T-helper 1 cell treated with Interleukin-12 subunit alpha and Interleukin-12 subunit beta and Interleukin-4 antibody, amounts not matched to agents 30 ng/mL and 1 ng/mL, for 36 hours (primary cell): Measurements from ENCODE around the gene CDK14. TPM values are rescaled to one million over a fixed set of nuclear protein-coding genes. Genes with fewer than 3 reads are reported as not detected.

ENCODE experiments used
- intact Hi-C: fragments of 100-400 bp; cut with micrococcal nuclease; formaldehyde crosslinking; loops from one replicate; pipeline ENCODE4 v1.15.1; 2024
- total RNA-seq: library from RNA; stranded (reverse); gene quantifications from 2 replicates; pipeline ENCODE4 v1.2.3, GENCODE V29; 2022

CDK14 gene
- total RNA-seq, 1 donor from 2014 or later: 0.34 TPM

DNA sequence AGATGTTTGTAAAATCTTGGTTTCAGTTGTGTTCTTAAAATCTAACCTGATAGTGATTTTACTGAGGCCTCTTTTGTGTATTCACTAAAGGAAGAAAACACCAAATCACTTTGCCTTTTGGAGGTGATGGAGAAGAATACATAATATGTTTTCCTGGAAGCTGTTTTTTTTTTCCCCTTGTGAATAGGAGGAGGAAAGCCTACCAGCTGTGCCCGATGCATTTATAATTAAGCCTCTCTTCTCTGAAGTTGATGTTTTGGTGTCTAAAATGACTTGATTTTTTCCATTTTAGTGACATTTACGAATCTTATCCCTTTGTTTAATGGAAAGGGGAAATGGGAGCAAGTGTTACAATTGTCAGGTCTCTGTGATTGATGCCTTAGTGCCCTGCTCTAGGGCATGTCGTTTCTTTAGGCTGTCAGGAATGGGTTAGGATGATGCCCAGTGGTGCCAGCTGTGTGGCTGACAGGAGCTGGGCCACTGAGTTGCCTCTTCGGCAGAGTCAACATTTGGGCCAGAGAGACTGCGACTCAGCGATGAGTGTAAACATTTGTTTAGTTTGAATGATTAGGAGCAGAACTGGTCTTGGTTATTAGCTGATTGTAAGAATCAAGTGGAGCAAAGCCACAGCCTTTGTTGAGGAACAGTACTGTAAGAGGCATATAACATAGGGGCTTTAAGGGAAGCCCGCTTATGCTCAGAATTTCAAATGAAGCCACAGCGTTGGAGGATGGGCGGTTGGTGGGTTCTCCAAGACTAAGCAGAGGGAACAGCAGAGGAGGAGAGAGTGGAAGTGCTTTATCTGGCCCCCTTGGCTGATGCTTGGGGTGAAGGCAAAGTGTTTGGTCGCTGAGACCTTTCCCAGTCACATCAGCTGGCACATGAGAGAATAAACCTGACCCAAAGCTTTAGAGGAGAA is 81.6 kb downstream of the CDK14 start:
- intact Hi-C loops: no loop called here

DNA sequence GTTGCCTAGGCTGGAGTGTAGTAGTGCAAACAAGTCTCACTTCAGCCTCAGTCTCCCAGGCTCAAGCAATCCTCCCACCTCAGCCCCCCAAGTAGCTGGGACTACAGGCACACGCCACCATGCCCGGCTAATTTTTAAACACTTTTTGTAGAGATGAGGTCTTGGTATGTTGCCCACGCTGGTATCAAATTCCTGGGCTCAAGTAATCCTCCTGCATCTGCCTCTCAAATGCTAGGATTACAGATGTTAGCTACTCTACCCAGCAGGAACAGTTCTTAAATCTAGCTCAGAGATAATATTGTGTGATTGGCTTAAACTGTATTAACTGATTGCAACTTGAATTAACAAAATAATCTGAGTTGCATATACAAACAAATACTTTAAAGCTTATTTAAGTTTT is 82.9 kb downstream of the CDK14 start:
- intact Hi-C loops: no loop called here

DNA sequence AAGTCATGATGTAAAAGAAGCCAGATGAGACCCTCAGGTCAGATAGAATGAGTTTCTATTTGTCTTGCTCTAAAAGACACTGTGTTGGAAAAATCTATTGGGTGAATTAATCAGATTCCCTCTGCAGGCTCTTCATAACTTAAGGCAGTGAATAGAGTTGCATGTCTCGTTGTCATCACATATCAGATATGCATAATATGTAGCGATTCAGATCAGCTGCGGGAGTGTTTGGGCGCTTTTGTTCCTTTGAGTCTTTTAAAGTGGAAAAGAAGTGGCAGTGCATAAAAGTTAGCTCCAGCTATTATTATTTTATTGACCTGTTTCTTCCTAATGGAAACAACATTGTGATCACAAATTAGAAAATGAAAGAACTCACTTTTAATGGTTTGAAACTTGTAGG is 84.4 kb downstream of the CDK14 start:
- intact Hi-C loops: no loop called here

DNA sequence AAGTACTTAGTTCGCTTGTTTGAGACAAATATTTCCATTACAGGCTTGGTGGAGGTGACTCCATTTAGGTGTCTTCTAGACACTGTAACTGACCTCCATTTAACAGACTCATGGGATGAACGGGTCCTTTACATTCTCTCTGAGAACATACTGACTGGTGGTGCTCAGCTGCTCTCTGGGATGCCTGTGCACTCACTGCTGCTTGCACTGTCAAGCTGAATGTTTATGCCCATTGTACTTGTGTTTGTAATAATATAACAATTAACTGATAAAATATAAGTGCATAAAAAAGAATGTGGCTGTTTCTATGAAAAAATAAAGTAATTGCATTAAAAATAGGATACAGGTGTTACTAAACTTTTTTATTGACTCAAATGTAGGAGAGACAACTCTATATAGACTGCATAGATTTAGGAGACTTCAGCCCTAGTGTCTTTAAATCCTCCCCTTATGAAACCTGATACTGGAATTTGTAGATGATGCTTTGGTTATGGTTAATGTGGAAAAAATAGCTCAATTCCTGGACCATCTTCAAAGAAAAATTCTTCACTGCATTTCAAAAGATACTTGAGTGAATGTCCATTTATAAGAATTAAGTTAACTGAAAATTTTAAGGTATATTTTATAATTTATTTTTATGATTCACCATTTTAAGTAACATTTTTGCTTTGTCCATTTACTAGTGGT is 85.4 kb downstream of the CDK14 start:
- intact Hi-C loops: no loop called here

DNA sequence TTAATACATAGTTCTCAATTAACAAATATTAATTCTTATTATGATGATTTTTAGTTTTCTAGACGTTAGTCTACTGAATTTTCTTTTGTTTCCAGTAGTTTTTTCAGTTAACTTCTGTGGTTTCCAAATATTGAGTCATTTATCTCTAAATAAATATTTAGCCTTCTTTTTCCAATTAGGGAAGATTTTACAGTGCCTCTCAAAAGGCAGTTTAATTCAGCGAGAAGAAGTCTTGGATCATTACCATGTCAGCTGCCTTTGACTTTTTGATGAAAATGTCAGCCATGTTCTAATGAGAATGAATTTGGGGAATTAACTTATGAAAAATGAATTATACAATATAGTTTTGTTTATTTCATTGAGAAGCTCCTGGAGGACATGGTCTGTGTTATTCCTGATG is 90.0 kb downstream of the CDK14 start:
- intact Hi-C loops: no loop called here

DNA sequence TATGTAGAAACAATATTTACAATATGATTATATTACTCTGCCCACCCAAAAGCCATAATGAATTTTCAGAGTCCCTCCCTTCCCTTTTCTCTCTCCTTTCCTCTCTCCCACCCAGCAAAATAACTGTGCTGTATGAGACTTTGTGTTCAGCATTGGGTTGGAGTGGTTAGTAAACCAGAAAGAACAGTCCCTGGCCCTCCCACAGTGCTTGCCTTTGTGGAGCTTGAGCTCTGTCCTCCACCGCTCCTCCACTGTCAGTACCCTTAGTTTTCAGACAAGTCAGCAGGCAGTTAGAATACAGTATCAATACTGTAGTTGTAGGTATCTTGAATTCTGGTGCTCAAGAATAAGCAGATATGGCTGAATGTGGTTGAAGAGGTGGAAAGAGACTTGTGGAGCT is 92.7 kb downstream of the CDK14 start:
- intact Hi-C loops: no loop called here

DNA sequence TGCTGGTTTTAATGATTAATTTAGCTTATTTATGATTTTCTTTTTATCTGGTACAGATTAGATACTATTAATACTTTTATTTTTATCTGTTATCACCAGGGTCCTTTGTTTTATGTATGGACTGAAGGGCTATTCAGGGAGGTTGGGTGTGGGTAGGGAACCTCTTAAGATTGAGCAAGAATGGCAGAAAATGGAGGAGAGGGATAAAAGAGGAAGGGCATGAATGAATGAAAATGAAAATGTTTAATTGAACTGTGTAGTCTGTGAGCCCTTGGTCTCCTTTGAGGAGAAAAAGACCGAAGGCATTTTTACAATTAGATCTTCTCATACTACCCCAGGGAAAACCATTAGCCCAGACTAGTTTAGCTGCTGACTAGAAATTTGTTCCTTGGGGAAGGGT is 93.1 kb downstream of the CDK14 start:
- intact Hi-C loops: no loop called here

DNA sequence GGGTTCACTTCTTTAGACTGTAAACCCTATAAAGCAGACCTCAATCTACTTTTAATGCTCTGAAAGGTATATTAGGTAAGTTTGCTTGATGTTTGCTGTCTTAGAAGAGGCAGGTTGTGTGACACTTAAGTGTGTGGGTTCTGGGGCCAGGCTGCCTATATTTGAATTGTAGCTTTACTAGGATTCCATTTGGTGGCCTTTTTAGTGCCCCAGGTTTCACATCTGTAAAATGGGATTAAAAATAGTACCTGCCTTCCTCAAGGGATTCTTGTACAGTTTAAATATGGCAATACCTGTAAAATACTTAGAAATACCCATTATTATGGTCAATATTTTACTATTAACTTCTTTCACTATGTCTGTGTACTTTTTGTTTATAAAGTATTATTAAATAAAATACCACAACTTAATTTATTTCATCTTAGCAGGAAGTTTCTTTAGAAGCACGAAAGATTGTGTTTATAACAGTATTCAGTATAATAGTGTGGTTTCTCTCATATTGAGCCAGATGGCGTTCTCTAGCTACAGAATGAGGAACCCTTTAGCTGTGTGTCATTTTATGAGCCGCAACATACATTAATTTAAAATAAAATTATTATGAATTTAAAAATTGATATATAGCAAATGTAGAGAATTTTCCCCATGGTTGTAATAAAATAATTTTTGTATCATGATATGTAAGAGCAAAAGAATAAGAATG is 94.2 kb downstream of the CDK14 start:
- intact Hi-C loops: no loop called here

DNA sequence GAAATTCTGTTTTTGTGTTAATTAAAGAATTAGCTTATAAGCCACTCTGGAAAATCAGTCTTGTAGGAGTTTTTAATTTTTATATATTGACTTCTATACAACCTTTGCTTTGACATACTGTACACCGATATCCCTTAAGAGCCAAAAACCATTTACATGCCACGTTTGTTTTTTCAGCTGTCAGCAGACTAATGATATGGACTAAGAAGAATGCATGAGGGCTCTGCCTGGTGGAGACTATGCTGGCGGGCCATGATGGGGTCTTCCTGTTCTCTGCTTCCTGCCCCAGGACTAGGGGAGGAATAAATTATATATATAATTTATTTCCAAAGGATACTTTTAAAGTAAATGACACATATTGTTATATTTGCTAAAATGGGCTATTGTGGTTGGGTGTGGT is 96.3 kb downstream of the CDK14 start:
- intact Hi-C loops: no loop called here

DNA sequence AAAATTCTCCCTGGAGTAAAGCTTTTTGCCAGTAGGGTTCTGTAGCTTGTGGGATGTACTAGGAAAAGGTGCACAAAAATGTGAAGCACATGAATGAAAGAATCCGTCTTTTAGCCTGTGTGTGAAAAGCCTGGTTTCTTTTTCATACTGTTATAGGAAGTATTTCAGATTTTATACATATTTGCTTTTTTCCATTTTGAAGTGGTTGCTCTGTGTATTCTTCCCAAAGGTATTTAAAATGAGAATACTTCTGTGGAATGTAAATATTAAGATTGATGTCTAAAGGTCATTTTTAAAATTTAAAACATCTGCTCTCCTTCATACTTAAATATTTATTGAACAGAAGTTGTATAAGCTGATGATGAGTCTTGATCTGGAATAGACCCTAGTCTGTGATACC is 96.8 kb downstream of the CDK14 start:
- intact Hi-C loops: no loop called here

DNA sequence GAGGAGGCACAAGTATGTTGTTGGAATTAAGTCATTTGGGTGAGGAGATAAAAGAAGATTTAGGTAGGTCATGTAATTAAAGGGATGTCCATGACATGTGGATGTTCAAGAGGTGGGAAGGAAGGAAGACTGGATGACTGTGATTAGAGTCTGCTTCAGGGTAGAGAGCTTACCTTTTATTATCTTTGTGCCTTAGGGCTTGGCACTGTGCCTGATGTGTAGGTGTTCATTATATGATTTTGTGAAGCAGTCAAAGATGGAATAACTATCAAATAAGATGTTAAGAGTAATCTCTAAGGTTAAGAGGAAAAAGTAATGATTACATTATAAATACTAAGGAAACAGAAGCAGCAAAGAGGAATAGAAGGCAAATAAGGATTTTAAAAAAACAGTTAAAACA is 97.8 kb downstream of the CDK14 start:
- intact Hi-C loops: no loop called here

DNA sequence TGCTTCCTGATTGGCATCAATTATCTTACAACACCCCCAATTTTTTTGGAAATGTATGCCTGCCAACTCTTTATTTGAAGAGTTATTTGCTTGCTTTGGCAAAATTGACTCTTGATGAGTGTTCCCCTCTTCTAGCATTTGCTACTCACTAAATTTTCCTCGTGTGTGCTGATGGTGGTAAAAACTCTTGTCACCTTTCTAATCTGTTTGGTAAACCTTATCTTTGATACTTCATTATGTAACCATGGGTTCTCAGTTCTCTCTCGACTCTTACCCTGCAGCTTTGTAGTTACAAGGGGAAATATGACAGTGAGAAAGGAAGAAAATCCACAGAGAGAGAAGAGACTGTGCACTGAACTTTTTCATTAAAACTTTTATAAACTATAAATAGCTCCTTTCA is 102.5 kb downstream of the CDK14 start:
- intact Hi-C loops: no loop called here

DNA sequence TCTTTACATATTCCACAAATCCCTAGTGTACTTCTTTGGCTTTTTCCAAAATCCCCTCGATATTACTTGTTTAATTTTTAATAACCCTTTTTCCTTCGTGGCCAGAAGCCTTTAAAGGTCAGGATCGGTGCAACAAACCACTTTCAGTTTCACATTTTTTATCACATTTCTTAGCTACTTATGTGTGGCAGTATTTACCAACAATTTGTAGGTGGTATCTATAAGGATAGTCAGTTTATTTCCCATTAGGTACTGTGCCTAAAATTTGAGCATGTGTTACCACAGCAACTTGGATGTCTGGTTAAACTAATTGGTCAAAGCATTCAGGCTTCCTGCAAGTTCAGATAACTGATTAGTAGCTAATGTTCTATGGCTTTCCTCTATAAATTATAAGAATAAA is 104.9 kb downstream of the CDK14 start:
- intact Hi-C loops: no loop called here

DNA sequence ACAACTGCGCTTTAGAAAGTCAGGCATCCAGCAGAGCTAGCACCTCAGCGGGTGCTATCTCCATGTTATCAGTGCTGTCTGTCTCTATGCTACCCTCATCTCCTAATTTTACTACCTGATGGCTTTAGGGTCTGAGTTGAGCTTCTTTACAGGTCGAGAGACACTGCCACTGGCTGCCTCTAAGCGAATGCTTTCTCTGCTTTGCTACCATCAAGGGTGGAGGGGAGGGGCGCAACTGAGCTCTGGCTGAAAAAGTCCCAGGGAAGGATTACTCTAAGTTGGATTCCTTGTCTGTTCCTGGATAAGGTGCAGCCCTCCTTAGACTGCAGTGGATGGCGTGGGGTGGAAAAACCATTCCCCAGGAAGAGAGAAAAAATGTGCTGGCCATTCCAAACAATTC is 105.7 kb downstream of the CDK14 start:
- intact Hi-C loops: no loop called here

DNA sequence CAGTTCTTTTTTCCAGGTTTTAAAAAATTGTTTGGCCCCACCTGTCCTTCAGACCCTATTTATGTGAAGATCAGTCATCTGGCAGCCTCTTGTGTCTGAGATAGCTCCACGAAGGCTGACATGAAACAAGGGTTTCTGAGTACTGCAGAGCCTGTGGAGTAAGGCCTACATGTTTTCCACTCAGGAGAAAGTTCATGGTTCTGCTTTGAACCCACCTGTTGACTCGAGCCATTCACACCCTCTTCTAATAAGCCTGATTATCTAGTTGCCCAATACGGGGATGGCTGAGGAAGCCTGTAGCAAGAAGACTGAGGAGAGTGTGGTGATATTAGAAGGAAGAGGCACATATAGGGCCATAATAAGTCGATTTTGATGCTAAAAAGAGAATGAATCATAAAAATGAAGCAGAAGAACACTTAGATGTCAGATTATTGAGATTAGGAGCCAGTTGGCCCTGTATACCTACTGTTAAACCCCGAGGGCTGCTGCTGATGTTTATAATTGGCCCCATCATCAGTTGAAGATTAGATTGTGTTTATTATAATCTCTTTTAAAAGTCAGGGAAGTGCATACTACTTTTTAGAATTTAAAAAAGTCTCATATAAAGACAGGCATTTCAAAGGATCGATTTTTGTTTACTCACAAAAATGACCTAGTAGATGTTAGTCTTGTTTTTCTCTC is 109.4 kb downstream of the CDK14 start:
- intact Hi-C loops: no loop called here

DNA sequence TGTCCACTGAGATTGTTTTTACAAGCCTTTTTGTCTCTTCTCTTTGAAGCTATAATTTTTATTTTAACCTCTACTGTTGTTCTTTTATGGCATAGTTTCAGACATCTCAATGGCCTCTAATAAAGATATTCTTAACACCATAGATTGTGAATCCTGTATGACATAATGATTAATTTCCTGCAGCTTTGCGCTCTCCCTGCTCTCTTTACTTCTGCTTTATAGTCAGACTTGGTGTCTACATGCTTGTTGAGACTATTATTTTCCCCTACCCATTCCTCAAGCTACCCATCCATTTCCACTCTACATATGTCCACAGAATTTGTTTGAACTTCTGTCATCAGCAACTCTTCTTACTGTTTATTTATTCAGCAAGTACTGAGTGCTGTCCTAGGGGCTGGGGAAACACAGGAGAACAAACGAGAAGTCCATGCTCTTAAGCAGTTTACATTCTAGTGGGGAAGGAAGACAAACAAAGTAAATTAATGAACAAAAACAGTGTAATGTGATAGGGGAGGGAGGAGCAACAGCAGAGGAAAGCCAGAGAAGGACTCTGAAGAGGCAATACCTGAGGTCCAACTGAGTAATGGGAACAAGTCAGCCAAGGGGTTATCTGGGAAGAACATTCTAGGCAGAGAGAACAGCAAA is 110.1 kb downstream of the CDK14 start:
- intact Hi-C loops: no loop called here

DNA sequence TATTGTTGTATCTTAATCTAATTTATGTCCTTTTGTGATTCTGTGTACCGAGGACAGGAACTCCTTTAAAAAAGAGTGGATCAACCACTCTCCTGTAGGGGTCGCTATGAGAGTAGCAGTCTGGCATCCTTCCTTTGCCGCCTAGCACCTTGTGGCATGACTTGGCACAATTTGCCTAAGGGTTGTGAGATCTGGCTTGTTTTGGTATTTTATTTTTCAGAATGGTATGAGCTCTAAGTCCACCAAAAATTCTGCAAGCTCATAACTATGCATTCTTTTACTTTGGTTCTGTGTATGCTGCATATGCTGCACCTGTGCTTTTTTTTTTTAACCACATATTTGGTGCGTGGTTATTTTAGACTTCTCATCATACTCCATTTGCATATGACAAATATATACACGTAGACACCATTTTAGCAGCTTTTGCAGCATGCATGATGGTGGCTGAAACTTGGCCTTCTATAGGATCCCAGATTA is 112.8 kb downstream of the CDK14 start:
- intact Hi-C loops: loop anchor here (2.0 kb wide), 1 partner anchor 326 kb away; no protein-coding TSS in a partner anchor

DNA sequence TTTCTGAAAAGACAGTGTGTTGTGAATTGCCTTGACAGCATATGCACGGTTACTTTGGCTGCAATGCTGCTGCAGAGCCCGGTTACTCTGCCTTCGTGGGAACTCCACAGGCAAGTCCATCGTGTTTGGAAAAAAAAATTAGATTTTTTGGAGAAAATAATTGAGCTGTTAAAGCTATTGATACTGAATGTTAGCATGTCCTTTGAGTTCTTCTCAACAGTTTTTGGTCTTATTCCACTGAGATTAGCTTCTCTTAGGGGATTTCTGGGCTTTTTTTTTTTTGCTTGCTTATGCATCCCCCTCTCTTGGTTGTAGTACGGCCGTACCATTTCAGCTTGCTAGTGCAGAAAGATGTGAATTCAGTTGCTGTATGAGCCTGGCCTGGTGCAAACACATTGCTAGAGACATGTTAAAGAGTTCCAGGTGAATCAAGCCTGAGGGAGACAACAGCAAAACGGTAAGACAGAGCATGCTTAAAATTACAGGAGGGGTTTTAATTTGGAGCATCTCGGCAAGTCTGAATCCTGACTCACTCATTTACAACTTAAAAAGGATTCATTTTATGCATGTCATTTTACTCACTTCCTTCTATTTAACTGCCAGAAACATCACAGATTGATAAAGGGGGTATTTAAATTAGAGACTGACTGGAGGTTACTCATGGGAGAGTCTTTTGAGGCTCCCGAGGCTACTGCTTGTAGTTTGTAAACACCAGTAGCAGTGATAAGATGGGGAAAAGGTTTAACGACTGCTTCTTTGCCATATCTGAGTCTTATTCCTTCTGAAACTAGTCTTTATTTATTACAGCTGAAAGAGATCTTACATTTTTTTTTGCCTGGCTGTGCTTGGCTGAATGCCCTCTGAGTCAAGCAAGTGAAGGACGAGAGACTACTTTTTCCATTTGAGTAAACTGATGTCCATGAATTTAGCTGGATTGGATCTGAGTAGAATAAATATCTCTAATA is 113.7 kb downstream of the CDK14 start:
- intact Hi-C loops: loop anchor here (2.0 kb wide), 1 partner anchor 325 kb away; no protein-coding TSS in a partner anchor

DNA sequence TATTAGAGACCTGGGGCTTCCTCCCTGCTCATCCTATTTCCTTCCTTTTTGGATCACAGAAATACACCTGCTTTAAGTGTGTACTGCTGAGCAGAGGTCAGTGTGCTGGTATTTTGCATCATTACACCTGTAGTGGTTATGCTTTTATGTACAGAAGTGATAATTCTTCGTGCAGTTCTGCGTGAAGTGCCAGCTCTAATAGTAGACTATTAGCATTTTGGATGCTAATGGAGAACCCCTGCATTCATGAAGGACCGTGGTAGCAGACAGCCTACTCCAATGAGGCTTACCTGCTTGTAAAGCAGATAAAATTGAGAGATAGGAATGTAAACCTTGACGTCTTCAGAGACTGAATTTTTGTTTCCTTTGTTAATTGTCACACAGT is 114.3 kb downstream of the CDK14 start:
- intact Hi-C loops: no loop called here

DNA sequence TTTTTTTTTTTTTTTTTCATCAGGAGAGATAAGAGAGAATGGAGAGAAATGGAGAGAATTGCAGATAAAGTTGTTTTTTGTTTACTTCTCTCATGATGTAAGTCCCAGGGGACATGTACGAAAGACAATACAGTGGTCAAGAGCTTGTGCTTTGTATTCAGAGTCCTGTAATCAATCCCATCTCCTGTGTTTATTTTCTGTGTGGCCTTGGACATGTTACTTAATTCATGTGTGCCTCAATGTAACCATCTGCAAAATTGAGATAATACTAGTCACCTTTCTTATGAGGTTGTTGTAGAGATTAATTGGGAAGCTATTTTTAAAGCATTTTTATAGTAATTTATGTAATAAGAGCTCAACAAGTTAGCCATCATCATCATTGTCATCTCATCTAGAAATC is 117.5 kb downstream of the CDK14 start:
- intact Hi-C loops: no loop called here
